A673 (cell line): ENCODE results near the gene ROR2.

Source experiments
- EZH2 ChIP-seq: fragments of 200-600 bp; sonication (generic); IDR thresholded peaks from 2 replicates; pipeline ENCODE4 v1.6.1; 2017; ENCODE audit warnings: borderline replicate concordance, low read depth, mild to moderate bottlenecking, mixed read lengths, antibody characterized with exemption, low read length; ENCODE audit not compliant: poor library complexity, severe bottlenecking
- TF ChIP-seq, protein P1 (sequence below): fragments of 300-800, 200-600 bp; sonication (generic); conservative IDR thresholded peaks from 2 replicates; pipeline ENCODE4 v1.5.1; 2017; ENCODE audit warnings: low read depth, mild to moderate bottlenecking, antibody characterized with exemption, low read length, moderate library complexity, mixed read lengths

DNA sequence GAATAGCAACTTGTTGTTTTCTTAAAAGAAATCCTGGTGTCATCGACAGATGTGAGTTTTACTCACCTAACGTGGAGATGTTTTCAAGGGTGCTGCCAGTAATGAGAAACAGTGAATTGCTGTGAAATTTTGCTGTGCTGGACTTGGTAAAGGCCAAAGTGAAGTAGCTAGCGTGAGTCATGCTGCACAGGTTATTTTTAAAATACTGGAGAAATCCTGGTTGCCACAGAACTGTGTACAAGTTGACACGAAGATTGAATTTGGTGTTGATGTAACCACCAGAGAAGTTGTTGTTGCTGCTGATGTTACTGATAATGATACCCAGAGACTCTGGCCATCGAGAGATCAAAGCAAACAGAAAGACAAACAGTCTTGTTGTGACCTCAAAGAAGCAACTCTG lies 338.4 kb downstream of the ROR2 start:
- no peak for TF ChIP-seq EZH2
- TF ChIP-seq, protein P1, sequence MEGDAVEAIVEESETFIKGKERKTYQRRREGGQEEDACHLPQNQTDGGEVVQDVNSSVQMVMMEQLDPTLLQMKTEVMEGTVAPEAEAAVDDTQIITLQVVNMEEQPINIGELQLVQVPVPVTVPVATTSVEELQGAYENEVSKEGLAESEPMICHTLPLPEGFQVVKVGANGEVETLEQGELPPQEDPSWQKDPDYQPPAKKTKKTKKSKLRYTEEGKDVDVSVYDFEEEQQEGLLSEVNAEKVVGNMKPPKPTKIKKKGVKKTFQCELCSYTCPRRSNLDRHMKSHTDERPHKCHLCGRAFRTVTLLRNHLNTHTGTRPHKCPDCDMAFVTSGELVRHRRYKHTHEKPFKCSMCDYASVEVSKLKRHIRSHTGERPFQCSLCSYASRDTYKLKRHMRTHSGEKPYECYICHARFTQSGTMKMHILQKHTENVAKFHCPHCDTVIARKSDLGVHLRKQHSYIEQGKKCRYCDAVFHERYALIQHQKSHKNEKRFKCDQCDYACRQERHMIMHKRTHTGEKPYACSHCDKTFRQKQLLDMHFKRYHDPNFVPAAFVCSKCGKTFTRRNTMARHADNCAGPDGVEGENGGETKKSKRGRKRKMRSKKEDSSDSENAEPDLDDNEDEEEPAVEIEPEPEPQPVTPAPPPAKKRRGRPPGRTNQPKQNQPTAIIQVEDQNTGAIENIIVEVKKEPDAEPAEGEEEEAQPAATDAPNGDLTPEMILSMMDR: no peak
